IMR-90 (cell line): ENCODE results near the gene PTPRK. TPM values are rescaled to one million over a fixed set of nuclear protein-coding genes. Genes with fewer than 3 reads are reported as not detected.

ENCODE experiments used
- ATAC-seq: fragments of 200-7000 bp; cut with Tn5 transposase; 2 replicates; pipeline ENCODE4 v1.9.1; 2020; ENCODE audit warnings: low read depth, mild to moderate bottlenecking, moderate library complexity
- BruUV-seq: library from RNA; stranded (reverse); fragments of 400-500 nt; replicated peaks from 2 replicates; lab custom pipeline; 2021; lab: Mats Ljungman, UMichigan
- CTCF ChIA-PET: fragments of 300-600 bp; formaldehyde crosslinking; extraction: SDS; loops from one replicate; lab custom pipeline; 2021; ENCODE audit warnings: antibody characterized with exemption; lab: Yijun Ruan, JAX
- POLR2A ChIA-PET: fragments of 300-600 bp; sonication (Branson Sonifier 250); formaldehyde crosslinking; loops from one replicate; lab custom pipeline; 2022; ENCODE audit warnings: antibody characterized with exemption; ENCODE audit not compliant: unreplicated experiment; lab: Charles Lee
- DNase-seq: peaks from one replicate; pipeline ENCODE4 v3.0.0; 2013
- H2AFZ ChIP-seq: replicated peaks from 2 replicates; pipeline ENCODE3; 2013; ENCODE audit warnings: low read length, mild to moderate bottlenecking; ENCODE audit not compliant: poor library complexity
- H2AK5ac ChIP-seq: 2 replicates; pipeline ENCODE4 v1.6.1; 2013; ENCODE audit warnings: low read depth, low read length, inconsistent platforms
- H2AK9ac ChIP-seq: replicated peaks from 2 replicates; pipeline ENCODE3; 2013; ENCODE audit warnings: mild to moderate bottlenecking, low read depth, low read length, moderate library complexity; ENCODE audit not compliant: poor library complexity
- H2BK120ac ChIP-seq: 2 replicates; pipeline ENCODE4 v1.6.1; 2013; ENCODE audit warnings: low read depth, low read length, inconsistent platforms
- H2BK15ac ChIP-seq: 3 replicates; pipeline ENCODE4 v1.6.1; 2013; ENCODE audit warnings: low read depth, low read length, inconsistent platforms
- H2BK20ac ChIP-seq: 2 replicates; pipeline ENCODE4 v1.6.1; 2013; ENCODE audit warnings: low read depth, mild to moderate bottlenecking, inconsistent platforms, low read length, moderate library complexity
- H2BK5ac ChIP-seq: 2 replicates; pipeline ENCODE4 v1.6.1; 2013; ENCODE audit warnings: mild to moderate bottlenecking, low read depth, low read length, inconsistent platforms; ENCODE audit not compliant: poor library complexity, severe bottlenecking
- H3K14ac ChIP-seq: replicated peaks from 2 replicates; pipeline ENCODE4 v1.6.1; 2013; ENCODE audit warnings: low read depth, low read length, inconsistent platforms
- H3K18ac ChIP-seq: 2 replicates; pipeline ENCODE4 v1.6.1; 2013; ENCODE audit warnings: low read depth, low read length, control low read depth
- H3K23ac ChIP-seq: 2 replicates; pipeline ENCODE4 v1.6.1; 2013; ENCODE audit warnings: low read depth, low read length, inconsistent platforms
- H3K27ac ChIP-seq: 2 replicates; pipeline ENCODE4 v1.5.1; 2013; ENCODE audit warnings: mild to moderate bottlenecking, control low read depth, low read length; ENCODE audit not compliant: insufficient read depth
- H3K27me3 ChIP-seq: 2 replicates; pipeline ENCODE4 v1.6.1; 2013; ENCODE audit warnings: low read length; ENCODE audit not compliant: control insufficient read depth, insufficient read depth
- H3K36me3 ChIP-seq: 2 replicates; pipeline ENCODE4 v1.6.1; 2013; ENCODE audit warnings: low read length, mixed read lengths; ENCODE audit not compliant: control insufficient read depth, insufficient read depth
- H3K4ac ChIP-seq: 2 replicates; pipeline ENCODE4 v1.6.1; 2013; ENCODE audit warnings: low read depth, low read length, inconsistent platforms
- H3K4me1 ChIP-seq: 2 replicates; pipeline ENCODE4 v1.6.1; 2013; ENCODE audit warnings: low read length, mixed read lengths; ENCODE audit not compliant: control insufficient read depth, insufficient read depth
- H3K4me2 ChIP-seq: 2 replicates; pipeline ENCODE4 v1.6.1; 2013; ENCODE audit warnings: low read depth, mild to moderate bottlenecking, control low read depth, low read length, moderate library complexity
- H3K4me3 ChIP-seq: 2 replicates; pipeline ENCODE4 v1.5.1; 2013; ENCODE audit warnings: low read depth, mild to moderate bottlenecking, control low read depth, low read length, moderate library complexity; ENCODE audit not compliant: insufficient read depth
- H3K56ac ChIP-seq: 2 replicates; pipeline ENCODE4 v1.6.1; 2013; ENCODE audit warnings: low read length, inconsistent platforms; ENCODE audit not compliant: insufficient read depth; ENCODE audit errors: extremely low read depth
- H3K79me1 ChIP-seq, 2 experiments: 2 replicates each; pipeline ENCODE4 v1.6.1; 2013; ENCODE audit warnings: low read length in 2 of 2, inconsistent platforms in 1 of 2, low read depth in 1 of 2
- H3K9ac ChIP-seq: 2 replicates; pipeline ENCODE4 v1.6.1; 2013; ENCODE audit warnings: low read depth, low read length, control low read depth
- H3K9me1 ChIP-seq: 2 replicates; pipeline ENCODE4 v1.6.1; 2013; ENCODE audit warnings: low read length, inconsistent platforms; ENCODE audit not compliant: insufficient read depth
- H3K9me3 ChIP-seq: 2 replicates; pipeline ENCODE4 v1.6.1; 2013; ENCODE audit warnings: low read length; ENCODE audit not compliant: control insufficient read depth, insufficient read depth
- H4K20me1 ChIP-seq: 2 replicates; pipeline ENCODE4 v1.6.1; 2013; ENCODE audit warnings: low read length, inconsistent platforms; ENCODE audit not compliant: insufficient read depth
- H4K5ac ChIP-seq: 2 replicates; pipeline ENCODE4 v1.6.1; 2013; ENCODE audit warnings: mild to moderate bottlenecking, low read depth, low read length, control low read depth
- H4K8ac ChIP-seq, 2 experiments: 2 replicates each; pipeline ENCODE4 v1.6.1; 2013; ENCODE audit warnings: low read depth in 2 of 2, low read length in 2 of 2, control low read depth in 1 of 2, inconsistent platforms in 1 of 2
- H4K91ac ChIP-seq: 2 replicates; pipeline ENCODE4 v1.6.1; 2013; ENCODE audit warnings: low read depth, low read length, inconsistent platforms; ENCODE audit not compliant: insufficient read depth
- BHLHE40 ChIP-seq: fragments of 150-350 bp; IDR thresholded peaks from 2 replicates; pipeline ENCODE4 v1.6.1; 2016; ENCODE audit warnings: mild to moderate bottlenecking, low read depth, low read length
- CHD1 ChIP-seq: IDR thresholded peaks from 2 replicates; pipeline ENCODE4 v1.6.1; 2012; ENCODE audit warnings: low read depth, low read length, improper control_type of control experiment
- ELK1 ChIP-seq: fragments of 150-350 bp; IDR thresholded peaks from 2 replicates; pipeline ENCODE4 v1.6.1; 2016; ENCODE audit warnings: low read depth, mild to moderate bottlenecking, low read length, moderate library complexity, borderline replicate concordance
- MAFK ChIP-seq: IDR thresholded peaks from 2 replicates; pipeline ENCODE4 v1.6.1; 2012; ENCODE audit warnings: low read depth, low read length, improper control_type of control experiment
- POLR2A ChIP-seq: IDR thresholded peaks from 2 replicates; pipeline ENCODE4 v1.6.1; 2012; ENCODE audit warnings: mild to moderate bottlenecking, low read depth, low read length
- WGBS, 2 experiments: methylation state at CpG; one replicate each; pipeline versions ENCODE4 v1.1.5 to v1.1.7; 2013; ENCODE audit warnings: missing lambda C conversion rate in 2 of 2; ENCODE audit not compliant: insufficient read length in 1 of 2; ENCODE audit errors: extremely low coverage in 2 of 2; 5-methylcytosine and 5-hydroxymethylcytosine counted together
- dilution Hi-C: fragments of 300-500 bp; cut with HindIII; formaldehyde crosslinking; loops from one replicate; pipeline ENCODE4 v1.14.3; 2018; ENCODE audit warnings: low sequenced_read_pairs; ENCODE audit not compliant: unreplicated experiment
- in situ Hi-C: fragments of 300-500 bp; cut with MboI; formaldehyde crosslinking; loops from 3 replicates; pipeline ENCODE4 v1.14.3; 2019; ENCODE audit warnings: low sequenced_read_pairs, inconsistent platforms, mixed read lengths
- intact Hi-C: fragments of 100-400 bp; cut with micrococcal nuclease; formaldehyde crosslinking; loops from 2 replicates; pipeline ENCODE4 v1.10.0; 2022
- polyA plus RNA-seq, 3 experiments: library from polyadenylated mRNA; depleted of rRNA; stranded (reverse); fragments of >200 nt; gene quantifications; 2 replicates each; pipeline ENCODE4 v1.2.3, GENCODE V29; 2012; ENCODE audit warnings: low replicate concordance in 1 of 3
- total RNA-seq: library from RNA; depleted of rRNA; stranded (reverse); fragments of >200 nt; gene quantifications from 2 replicates; pipeline ENCODE4 v1.2.3, GENCODE V29; 2012

The PTPRK gene
- total and polyA plus RNA-seq, 2 of the 4 experiments (the other 2 are of a cell fraction) = 18.0 to 80.8 TPM

- Histone ChIP-seq H3K9me3 (peaks cover 2% of the 10 kb centered on the region; the same call in 1 of the 2 replicates), H3K79me1 (no peaks in the 10 kb centered on the region; a peak in 1 of 4 replicates), H2BK120ac (no peak overlapping the region), H4K5ac (no peak overlapping the region), H4K91ac (no peak overlapping the region), H4K20me1 (no peaks in the 10 kb centered on the region), H4K8ac (no peak overlapping the region), H3K23ac (no peak overlapping the region), H3K56ac (no peak overlapping the region), H3K27me3 (no peaks in the 10 kb centered on the region), H3K27ac (no peak overlapping the region), H2AK9ac (no peak overlapping the region), H3K4me1 (no peaks in the 10 kb centered on the region), H2BK5ac (no peak overlapping the region), H2BK20ac (no peak overlapping the region), H3K14ac (no peak overlapping the region), H2BK15ac (no peak overlapping the region), H2AFZ (no peak overlapping the region), H2AK5ac (no peak overlapping the region), H3K36me3 (no peaks in the 10 kb centered on the region), H3K4me2 (no peak overlapping the region), H3K4me3 (no peak overlapping the region), H3K9ac (no peak overlapping the region), H3K18ac (no peak overlapping the region), H3K4ac (no peak overlapping the region), H3K9me1 (no peaks in the 10 kb centered on the region)
- intact Hi-C loops (no loop called here), dilution Hi-C loops (no loop called here), in situ Hi-C loops (no loop called here)
- TF ChIP-seq ELK1 (no peak), BHLHE40 (no peak), MAFK (no peak), CHD1 (no peak), POLR2A (no peak)
- whole genome bisulfite sequencing, 2 experiments = no CpG with 5 or more reads among the region's 1 CpG
- no TSS peak for BruUV-seq
- ChIA-PET POLR2A (no interaction called here), CTCF (no interaction called here)
- ATAC-seq = no peak
- no peak for DNase-seq
Observed at GRCh38 chr6:128046033-128046432, 474.4 kb downstream of the PTPRK start.
